Measurements from ENCODE around the gene GRHL3.

DNA sequence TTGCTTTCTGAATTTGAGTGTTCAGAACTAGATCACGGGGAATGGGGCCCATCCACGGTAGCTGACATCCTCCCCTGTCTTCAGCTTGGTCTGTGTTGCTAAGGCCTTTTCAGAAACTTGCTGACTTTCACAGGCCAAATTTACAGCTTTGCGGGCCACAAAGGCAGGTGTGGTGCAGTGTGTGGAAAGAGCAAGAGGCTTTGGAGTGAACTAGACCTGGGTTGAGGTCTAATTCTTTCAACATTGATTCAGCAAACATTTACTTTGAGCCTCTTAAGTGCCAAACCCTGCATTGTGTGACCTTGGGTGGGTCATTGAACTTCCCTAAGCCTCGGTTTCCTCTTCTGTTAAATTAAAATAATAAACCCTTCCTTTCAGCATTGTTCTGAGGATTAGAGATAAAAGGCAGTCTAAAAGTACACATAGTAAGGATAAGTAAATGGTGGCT lies 70.1 kb downstream of the GRHL3 start:
- TF ChIP-seq, protein P1, sequence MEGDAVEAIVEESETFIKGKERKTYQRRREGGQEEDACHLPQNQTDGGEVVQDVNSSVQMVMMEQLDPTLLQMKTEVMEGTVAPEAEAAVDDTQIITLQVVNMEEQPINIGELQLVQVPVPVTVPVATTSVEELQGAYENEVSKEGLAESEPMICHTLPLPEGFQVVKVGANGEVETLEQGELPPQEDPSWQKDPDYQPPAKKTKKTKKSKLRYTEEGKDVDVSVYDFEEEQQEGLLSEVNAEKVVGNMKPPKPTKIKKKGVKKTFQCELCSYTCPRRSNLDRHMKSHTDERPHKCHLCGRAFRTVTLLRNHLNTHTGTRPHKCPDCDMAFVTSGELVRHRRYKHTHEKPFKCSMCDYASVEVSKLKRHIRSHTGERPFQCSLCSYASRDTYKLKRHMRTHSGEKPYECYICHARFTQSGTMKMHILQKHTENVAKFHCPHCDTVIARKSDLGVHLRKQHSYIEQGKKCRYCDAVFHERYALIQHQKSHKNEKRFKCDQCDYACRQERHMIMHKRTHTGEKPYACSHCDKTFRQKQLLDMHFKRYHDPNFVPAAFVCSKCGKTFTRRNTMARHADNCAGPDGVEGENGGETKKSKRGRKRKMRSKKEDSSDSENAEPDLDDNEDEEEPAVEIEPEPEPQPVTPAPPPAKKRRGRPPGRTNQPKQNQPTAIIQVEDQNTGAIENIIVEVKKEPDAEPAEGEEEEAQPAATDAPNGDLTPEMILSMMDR (IDR thresholded peaks at IDR 0.05; ENCODE audit: poor library complexity) = no peak
- TF ChIP-seq EZH2 (IDR thresholded peaks at IDR 0.05; ENCODE audit: borderline replicate concordance) (no peak), EZH2phosphoT487 (IDR thresholded peaks at IDR 0.05; ENCODE audit: low read depth, severe bottlenecking, unreplicated experiment) (no peak)

Data from hepatocyte (in vitro differentiated cells).